Mesenchymal stem cell (in vitro differentiated cells and primary cell): ENCODE measurements around the gene EYA2.

Experiments
- DNase-seq: peaks from one replicate; pipeline ENCODE4 v3.0.0-alpha.2; 2013
- H2AFZ ChIP-seq: one replicate; pipeline ENCODE4 v1.6.1; 2013; ENCODE audit warnings: low read depth, mild to moderate bottlenecking, control low read depth, inconsistent platforms, low read length, moderate library complexity
- H2AK5ac ChIP-seq: 2 replicates; pipeline ENCODE4 v1.6.1; 2013; ENCODE audit warnings: low read length, moderate library complexity, mild to moderate bottlenecking, inconsistent platforms; ENCODE audit not compliant: severe bottlenecking
- H2BK120ac ChIP-seq: one replicate; pipeline ENCODE4 v1.6.1; 2013; ENCODE audit warnings: low read depth, mild to moderate bottlenecking, inconsistent platforms, low read length, moderate library complexity
- H2BK12ac ChIP-seq, 2 experiments: one replicate each; pipeline ENCODE4 v1.6.1; 2013; ENCODE audit warnings: inconsistent platforms in 2 of 2, low read length in 2 of 2, mild to moderate bottlenecking in 2 of 2, moderate library complexity in 2 of 2, control low read depth in 1 of 2
- H2BK15ac ChIP-seq: one replicate; pipeline ENCODE4 v1.6.1; 2013; ENCODE audit warnings: mild to moderate bottlenecking, low read depth, inconsistent platforms; ENCODE audit not compliant: poor library complexity, severe bottlenecking
- H2BK5ac ChIP-seq: 2 replicates; pipeline ENCODE4 v1.6.1; 2013; ENCODE audit warnings: low read depth, mild to moderate bottlenecking, low read length, control low read depth, inconsistent platforms; ENCODE audit not compliant: poor library complexity, severe bottlenecking
- H3K14ac ChIP-seq, 2 experiments: one replicate each; pipeline ENCODE4 v1.6.1; 2013; ENCODE audit warnings: inconsistent platforms in 2 of 2, low read length in 2 of 2, control low read depth in 1 of 2, mild to moderate bottlenecking in 1 of 2, moderate library complexity in 1 of 2
- H3K18ac ChIP-seq, 2 experiments: one replicate each; pipeline ENCODE4 v1.6.1; 2013; ENCODE audit warnings: inconsistent platforms in 2 of 2, low read length in 2 of 2, control low read depth in 1 of 2, low read depth in 1 of 2, mild to moderate bottlenecking in 1 of 2
- H3K23ac ChIP-seq, 2 experiments: one replicate each; pipeline ENCODE4 v1.6.1; 2013; ENCODE audit warnings: inconsistent platforms in 2 of 2, low read length in 2 of 2, mild to moderate bottlenecking in 2 of 2, moderate library complexity in 2 of 2, control low read depth in 1 of 2
- H3K27ac ChIP-seq: 2 replicates; pipeline ENCODE4 v1.5.1; 2013; ENCODE audit warnings: mild to moderate bottlenecking, moderate library complexity, low read length, control low read depth, inconsistent platforms; ENCODE audit not compliant: poor library complexity, severe bottlenecking
- H3K27me3 ChIP-seq, 2 experiments: 2 replicates each; pipeline versions ENCODE4 v1.6.1 to v1.7.0; 2013; ENCODE audit warnings: low read length in 2 of 2, mild to moderate bottlenecking in 2 of 2, moderate library complexity in 2 of 2, control low read depth in 1 of 2, inconsistent platforms in 1 of 2; ENCODE audit not compliant: control insufficient read depth in 1 of 2, insufficient read depth in 1 of 2
- H3K36me3 ChIP-seq, 2 experiments: 2 replicates each; pipeline versions ENCODE4 v1.6.1 to v1.7.0; 2013; ENCODE audit warnings: low read length in 2 of 2, control low read depth in 1 of 2, inconsistent platforms in 1 of 2, low read depth in 1 of 2, mild to moderate bottlenecking in 1 of 2; ENCODE audit not compliant: insufficient read depth in 2 of 2, control insufficient read depth in 1 of 2
- H3K4ac ChIP-seq, 2 experiments: one replicate each; pipeline ENCODE4 v1.6.1; 2013; ENCODE audit warnings: inconsistent platforms in 2 of 2, low read length in 2 of 2, mild to moderate bottlenecking in 2 of 2, moderate library complexity in 2 of 2, control low read depth in 1 of 2, low read depth in 1 of 2
- H3K4me1 ChIP-seq: 2 replicates; pipeline ENCODE4 v1.6.1; 2013; ENCODE audit warnings: low read depth, low read length, control low read depth; ENCODE audit not compliant: control insufficient read depth, insufficient read depth
- H3K4me2 ChIP-seq: 2 replicates; pipeline ENCODE4 v1.6.1; 2013; ENCODE audit warnings: low read length, mild to moderate bottlenecking, inconsistent platforms; ENCODE audit not compliant: poor library complexity, severe bottlenecking
- H3K4me3 ChIP-seq, 2 experiments: 2 replicates each; pipeline versions ENCODE4 v1.5.1 to v1.7.0; 2013; ENCODE audit warnings: low read length in 2 of 2, mild to moderate bottlenecking in 2 of 2, control low read depth in 1 of 2, low read depth in 1 of 2; ENCODE audit not compliant: insufficient read depth in 1 of 2
- H3K79me1 ChIP-seq: replicated peaks from 2 replicates; pipeline ENCODE4 v1.6.1; 2013; ENCODE audit warnings: mild to moderate bottlenecking, control low read depth, low read length, inconsistent platforms; ENCODE audit not compliant: poor library complexity, severe bottlenecking
- H3K9ac ChIP-seq: 2 replicates; pipeline ENCODE4 v1.7.0; 2013; ENCODE audit warnings: mild to moderate bottlenecking, low read length, moderate library complexity
- H3K9me3 ChIP-seq: 2 replicates; pipeline ENCODE4 v1.7.0; 2013; ENCODE audit warnings: mild to moderate bottlenecking, low read length; ENCODE audit not compliant: control insufficient read depth
- H4K8ac ChIP-seq: one replicate; pipeline ENCODE4 v1.6.1; 2013; ENCODE audit warnings: inconsistent platforms, mild to moderate bottlenecking, low read length, moderate library complexity
- H4K91ac ChIP-seq: one replicate; pipeline ENCODE4 v1.6.1; 2013; ENCODE audit warnings: mild to moderate bottlenecking, low read length, inconsistent platforms
- WGBS: methylation state at CpG from one replicate; pipeline ENCODE4 v1.1.7; 2013; ENCODE audit warnings: mixed read lengths; 5-methylcytosine and 5-hydroxymethylcytosine counted together

Gene EYA2

DNA sequence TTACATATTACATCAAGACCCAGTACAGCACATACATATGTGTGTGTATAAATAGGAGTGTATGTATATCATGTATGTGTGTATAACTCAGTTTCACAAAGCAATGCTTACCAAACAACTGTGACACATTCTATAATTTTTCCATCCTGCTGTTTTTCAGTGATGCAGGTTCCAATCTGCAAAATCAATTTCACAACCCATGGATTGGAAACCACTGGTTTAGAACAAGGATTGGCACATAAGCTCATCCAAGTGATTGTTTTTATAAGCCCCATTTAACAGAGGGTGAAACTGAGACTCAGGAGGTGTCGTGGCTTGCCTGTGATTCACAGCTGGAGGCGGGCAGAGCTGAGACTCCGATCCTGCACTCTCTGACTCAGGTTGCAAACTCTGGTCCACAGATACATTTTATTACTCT, 303.6 kb downstream of the EYA2 start:
- no peaks in the 10 kb centered on the region for H3K36me3 ChIP-seq
- no peak overlapping the region for H2BK5ac ChIP-seq
- H4K91ac ChIP-seq = no peak overlapping the region
- 89% methylated on average over 3 of the region's 3 CpGs for WGBS
- no peak overlapping the region for H2AFZ ChIP-seq
- H3K4me2 ChIP-seq = no peak overlapping the region
- no peak overlapping the region for H2BK12ac ChIP-seq
- peaks cover 6% of the 10 kb centered on the region for H3K4me1 ChIP-seq
- no peaks in the 10 kb centered on the region for H3K79me1 ChIP-seq
- H3K9me3 ChIP-seq = no peaks in the 10 kb centered on the region
- H2BK120ac ChIP-seq = no peak overlapping the region
- no peak overlapping the region for H3K14ac ChIP-seq
- no peak overlapping the region for H3K9ac ChIP-seq
- H4K8ac ChIP-seq = no peak overlapping the region
- H2AK5ac ChIP-seq = no peak overlapping the region
- H3K27ac ChIP-seq = no peak overlapping the region
- no peak overlapping the region for H3K18ac ChIP-seq
- no peak overlapping the region for H3K23ac ChIP-seq
- no peaks in the 10 kb centered on the region for H3K27me3 ChIP-seq
- H3K4ac ChIP-seq = no peak overlapping the region
- H3K4me3 ChIP-seq = no peak overlapping the region
- no peak for DNase-seq
- no peak overlapping the region for H2BK15ac ChIP-seq

DNA sequence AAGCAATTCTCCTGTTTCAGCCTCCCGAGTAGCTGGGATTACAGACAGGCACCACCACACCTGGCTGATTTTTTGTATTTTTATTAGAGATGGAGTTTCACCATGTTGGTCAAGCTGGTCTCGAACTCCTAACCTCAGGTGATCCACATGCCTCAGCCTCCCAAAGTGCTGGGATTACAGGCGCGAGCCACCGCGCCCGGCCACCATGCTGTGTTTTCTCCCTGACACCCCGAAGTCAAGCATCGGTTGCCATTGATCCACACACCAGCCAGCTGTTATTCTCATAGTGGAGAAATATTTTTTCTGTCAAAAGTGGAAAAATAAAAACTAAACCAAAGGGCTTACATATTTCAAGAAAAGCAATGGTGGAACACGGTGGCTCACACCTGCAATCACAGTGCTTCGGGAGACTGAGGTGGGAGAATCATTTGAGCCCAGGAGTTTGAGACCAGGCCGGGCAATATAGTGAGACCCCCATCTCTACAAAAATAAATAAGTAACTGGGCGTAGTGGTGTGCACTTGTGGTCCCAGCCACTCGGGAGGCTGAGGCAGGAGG, 304.4 kb downstream of the EYA2 start:
- H2AK5ac ChIP-seq = no peak overlapping the region
- H2BK5ac ChIP-seq = no peak overlapping the region
- 99% methylated on average over 6 of the region's 14 CpGs for WGBS
- no peak overlapping the region for H2BK15ac ChIP-seq
- no peak overlapping the region for H2BK120ac ChIP-seq
- H3K27me3 ChIP-seq = no peaks in the 10 kb centered on the region
- no peak overlapping the region for H3K14ac ChIP-seq
- no peak overlapping the region for H2AFZ ChIP-seq
- H3K4ac ChIP-seq = no peak overlapping the region
- no peak overlapping the region for H3K4me3 ChIP-seq
- H4K91ac ChIP-seq = no peak overlapping the region
- H2BK12ac ChIP-seq = no peak overlapping the region
- H3K9ac ChIP-seq = no peak overlapping the region
- no peaks in the 10 kb centered on the region for H3K36me3 ChIP-seq
- H3K27ac ChIP-seq = no peak overlapping the region
- H3K4me2 ChIP-seq = no peak overlapping the region
- H3K23ac ChIP-seq = no peak overlapping the region
- H3K79me1 ChIP-seq = no peaks in the 10 kb centered on the region
- H3K9me3 ChIP-seq = no peaks in the 10 kb centered on the region
- H4K8ac ChIP-seq = no peak overlapping the region
- peaks cover 6% of the 10 kb centered on the region for H3K4me1 ChIP-seq
- no peak overlapping the region for H3K18ac ChIP-seq
- no peak for DNase-seq

DNA sequence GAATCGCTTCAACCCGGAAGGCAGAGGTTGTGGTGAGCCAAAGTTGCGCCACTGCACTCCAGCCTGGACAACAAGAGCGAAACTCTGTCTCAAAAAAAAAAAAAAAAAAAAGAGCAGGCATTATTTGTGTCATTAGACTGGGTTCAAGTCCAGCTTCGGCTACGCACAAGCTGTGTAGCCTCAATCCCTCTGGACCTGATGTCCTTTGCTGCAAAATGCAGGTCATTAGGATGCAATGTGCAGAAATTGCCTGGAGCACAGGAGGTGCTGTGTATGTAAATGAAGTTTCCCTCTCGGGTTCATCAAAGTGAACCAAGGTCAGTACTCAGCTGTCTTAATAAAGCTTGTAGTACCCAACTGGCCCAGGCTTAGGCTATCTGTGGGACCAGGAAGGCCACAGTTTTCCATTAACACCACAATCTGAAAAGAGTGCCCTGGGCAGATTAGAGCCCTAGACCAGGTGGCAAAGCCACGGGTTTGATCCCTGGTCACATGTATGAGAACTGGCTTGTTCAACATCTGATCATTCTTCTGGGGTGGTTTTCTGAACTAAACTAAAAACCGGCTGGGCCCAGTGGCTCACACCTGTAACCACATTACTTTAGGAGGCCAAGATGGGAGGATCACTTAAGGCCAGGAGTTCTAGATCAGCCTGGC, 306.6 kb downstream of the EYA2 start:
- H3K27ac ChIP-seq = peak overlapping the region; percentile 17
- H2AK5ac ChIP-seq = peak overlapping the region; percentile 75
- no peak overlapping the region for H2BK120ac ChIP-seq
- no peak overlapping the region for H3K14ac ChIP-seq
- no peak overlapping the region for H4K91ac ChIP-seq
- H2AFZ ChIP-seq = no peak overlapping the region
- no peaks in the 10 kb centered on the region for H3K9me3 ChIP-seq
- H3K4me3 ChIP-seq = no peak overlapping the region
- no peak overlapping the region for H3K9ac ChIP-seq
- H3K4me1 ChIP-seq = peaks cover 13% of the 10 kb centered on the region
- no peak overlapping the region for H3K4me2 ChIP-seq
- H2BK15ac ChIP-seq = no peak overlapping the region
- no peaks in the 10 kb centered on the region for H3K27me3 ChIP-seq
- no peak for DNase-seq
- H3K79me1 ChIP-seq = no peaks in the 10 kb centered on the region
- no peak overlapping the region for H3K18ac ChIP-seq
- no peak overlapping the region for H4K8ac ChIP-seq
- no peak overlapping the region for H2BK5ac ChIP-seq
- 93% methylated on average over 9 of the region's 9 CpGs for WGBS
- no peak overlapping the region for H2BK12ac ChIP-seq
- H3K36me3 ChIP-seq = no peaks in the 10 kb centered on the region
- no peak overlapping the region for H3K4ac ChIP-seq
- no peak overlapping the region for H3K23ac ChIP-seq

DNA sequence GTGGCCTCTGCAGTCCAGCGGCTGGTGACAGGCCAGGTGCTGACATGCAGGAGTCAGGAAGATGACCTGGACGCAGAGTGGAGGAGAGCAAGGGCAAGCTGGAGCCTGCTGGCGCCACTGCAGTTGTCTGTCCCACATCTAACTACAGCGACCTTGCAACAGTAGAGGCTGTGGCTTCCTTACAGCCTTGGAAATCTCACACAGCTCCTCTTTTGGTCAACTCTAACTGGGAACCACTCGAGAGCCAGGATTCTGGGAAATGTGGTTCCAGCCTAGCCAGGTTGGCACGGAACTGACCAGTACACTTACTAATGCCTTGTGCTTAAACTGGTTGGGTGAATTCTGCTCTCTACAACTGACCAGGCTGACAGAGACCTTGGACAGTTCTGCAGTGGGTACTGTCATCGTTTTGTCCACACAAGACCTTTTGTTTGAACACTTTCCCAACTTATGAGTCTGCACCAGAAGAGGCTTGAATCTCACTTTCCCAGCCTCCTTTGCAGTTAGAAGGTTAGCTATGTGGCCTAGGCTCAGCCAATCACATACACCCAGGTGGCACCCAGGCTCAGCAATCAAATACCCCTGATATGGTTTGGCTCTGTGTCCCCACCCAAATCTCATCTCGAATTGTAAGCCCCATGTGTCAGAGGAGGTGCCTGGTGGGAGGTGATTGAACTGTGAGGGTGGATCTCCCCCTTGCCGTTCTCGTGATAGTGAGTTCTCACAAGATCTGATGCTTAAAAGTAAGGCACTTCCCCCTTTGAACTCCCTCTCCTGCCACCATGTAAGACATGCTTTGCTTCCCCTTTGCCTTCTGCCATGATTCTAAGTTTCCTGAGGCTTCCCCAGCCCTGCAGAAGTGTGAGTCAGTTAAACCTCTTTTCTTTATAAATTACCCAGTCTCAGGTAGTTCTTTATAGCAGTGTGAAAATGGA, 308.4 kb downstream of the EYA2 start:
- no peak overlapping the region for H2AK5ac ChIP-seq
- no peak overlapping the region for H2BK120ac ChIP-seq
- H3K9me3 ChIP-seq = no peaks in the 10 kb centered on the region
- H3K79me1 ChIP-seq = peaks cover 1% of the 10 kb centered on the region
- H2AFZ ChIP-seq = no peak overlapping the region
- H3K4me3 ChIP-seq = no peak overlapping the region
- H3K23ac ChIP-seq = no peak overlapping the region
- no peak overlapping the region for H3K18ac ChIP-seq
- H3K4me2 ChIP-seq = no peak overlapping the region
- no peaks in the 10 kb centered on the region for H3K27me3 ChIP-seq
- peaks cover under 1 to 3% of the 10 kb centered on the region in 2 experiments for H3K36me3 ChIP-seq
- no peak overlapping the region for H2BK12ac ChIP-seq
- H3K9ac ChIP-seq = no peak overlapping the region
- H2BK5ac ChIP-seq = no peak overlapping the region
- no peak for DNase-seq
- no peak overlapping the region for H3K27ac ChIP-seq
- no peak overlapping the region for H2BK15ac ChIP-seq
- 94% methylated on average over 10 of the region's 10 CpGs for WGBS
- no peak overlapping the region for H4K8ac ChIP-seq
- no peak overlapping the region for H3K4ac ChIP-seq
- H4K91ac ChIP-seq = no peak overlapping the region
- H3K14ac ChIP-seq = no peak overlapping the region
- peaks cover 10% of the 10 kb centered on the region for H3K4me1 ChIP-seq
